GM19324 (cell line): ENCODE measurements around the gene DHX58.

Experiments
- ATAC-seq: cut with Tn5 transposase; IDR thresholded peaks from one replicate; pipeline ENCODE4 v1.9.1; 2021; ENCODE audit warnings: mild to moderate bottlenecking, moderate library complexity; ENCODE audit not compliant: unreplicated experiment, low FRiP score

DHX58 gene

DNA sequence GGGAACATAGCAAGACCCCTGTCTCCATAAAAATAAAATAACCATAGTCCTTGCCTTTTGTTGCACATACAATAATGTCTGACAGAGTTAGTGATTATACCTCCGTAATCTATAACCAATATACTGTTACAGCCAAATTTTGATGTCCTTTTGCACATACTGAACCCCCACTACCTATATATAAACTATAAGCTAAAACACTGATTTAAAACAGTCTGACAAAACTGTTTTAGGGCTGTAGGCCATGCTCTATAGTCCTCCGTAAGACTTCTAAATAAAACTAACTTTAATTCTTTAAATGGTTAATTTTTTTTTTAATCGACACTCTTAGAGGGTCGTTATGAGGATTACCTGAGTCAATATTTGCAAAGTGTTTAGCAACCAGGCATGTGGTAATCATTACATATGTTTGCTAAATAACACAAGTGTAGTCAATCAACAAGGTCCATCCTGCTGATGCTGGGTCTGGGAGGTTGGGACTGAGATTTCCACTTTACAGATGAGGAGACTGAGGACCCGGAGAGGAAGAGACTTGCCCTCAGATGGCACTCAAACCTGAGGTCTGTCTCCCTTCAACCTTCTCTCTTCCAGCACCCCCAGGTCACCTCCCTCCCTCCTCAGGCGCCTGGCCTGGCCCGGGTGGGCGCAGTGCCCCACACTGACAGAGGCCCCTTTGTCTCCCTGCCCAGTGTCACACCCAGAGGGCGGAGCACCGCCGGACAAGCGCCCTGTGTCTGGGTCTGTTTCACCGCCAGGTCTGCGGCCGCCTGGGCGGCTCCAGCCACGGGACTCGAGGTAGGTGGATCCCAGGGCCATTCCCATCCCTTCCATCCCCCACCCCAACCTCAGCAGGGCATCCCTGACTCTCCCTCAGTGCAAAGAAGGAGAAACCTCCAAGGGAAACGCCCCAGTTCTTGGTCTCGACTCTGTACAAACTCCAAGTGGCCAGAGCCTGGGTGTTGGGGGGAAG, 24.5 kb downstream of the DHX58 start:
- no peak for ATAC-seq

DNA sequence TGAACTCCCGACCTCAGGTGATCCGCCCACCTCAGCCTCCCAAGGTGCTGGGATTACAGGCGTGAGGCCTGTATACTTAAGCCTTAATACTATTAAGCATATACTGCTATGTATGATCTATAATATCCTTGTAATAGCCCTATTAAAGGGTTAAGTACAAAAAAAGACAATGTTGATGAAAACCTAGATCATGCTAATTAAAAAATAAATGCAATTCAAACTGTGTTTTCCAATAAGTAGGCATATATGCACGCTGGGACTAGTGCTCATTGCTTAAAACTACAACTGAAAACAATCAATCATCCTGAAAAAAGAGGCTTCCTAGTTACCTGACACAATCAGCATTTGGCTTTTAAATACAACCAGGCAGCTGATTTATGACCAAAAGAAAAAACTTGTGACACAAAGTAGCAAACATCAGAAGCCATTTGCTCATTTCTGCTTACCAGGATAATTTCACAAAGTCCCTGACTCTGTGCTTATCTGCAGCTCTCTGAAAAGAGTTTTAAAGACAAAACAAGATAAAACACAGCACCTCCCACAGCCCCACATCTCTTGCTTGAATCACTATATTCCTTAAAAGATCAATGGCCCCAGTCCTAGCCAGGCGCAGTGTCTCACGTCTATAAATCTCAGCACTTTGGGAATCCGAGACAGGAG, 25.3 kb downstream of the DHX58 start:
- no peak for ATAC-seq

DNA sequence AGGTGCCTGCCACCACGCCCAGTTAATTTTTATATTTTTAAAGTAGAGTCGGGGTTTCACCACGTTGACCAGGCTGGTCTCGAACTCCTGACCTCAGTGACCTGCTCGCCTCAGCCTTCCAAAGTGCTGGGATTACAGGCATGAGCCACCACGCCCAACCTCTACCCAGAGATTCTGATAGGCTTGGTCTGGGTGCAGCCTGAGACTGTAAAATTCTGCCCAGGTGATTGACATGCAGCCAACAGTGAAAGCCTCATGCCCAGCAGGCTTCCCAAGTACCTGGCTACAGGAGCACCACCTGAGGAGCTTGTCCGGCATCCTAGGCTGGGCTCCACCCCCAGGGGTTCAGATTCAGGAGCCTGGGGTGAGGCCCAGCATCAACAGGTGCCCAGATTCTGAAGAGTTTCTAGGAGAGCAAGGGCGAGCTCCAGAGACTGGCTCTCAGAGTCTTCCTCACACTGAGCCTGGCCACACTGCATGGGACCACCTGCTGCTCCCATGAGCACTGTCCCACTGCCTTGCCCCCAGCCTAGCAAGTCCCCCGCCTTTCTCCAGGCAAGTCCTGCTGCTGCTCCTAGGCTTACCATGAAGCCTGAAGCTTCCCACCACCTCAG, 30.9 kb downstream of the DHX58 start:
- no peak for ATAC-seq

DNA sequence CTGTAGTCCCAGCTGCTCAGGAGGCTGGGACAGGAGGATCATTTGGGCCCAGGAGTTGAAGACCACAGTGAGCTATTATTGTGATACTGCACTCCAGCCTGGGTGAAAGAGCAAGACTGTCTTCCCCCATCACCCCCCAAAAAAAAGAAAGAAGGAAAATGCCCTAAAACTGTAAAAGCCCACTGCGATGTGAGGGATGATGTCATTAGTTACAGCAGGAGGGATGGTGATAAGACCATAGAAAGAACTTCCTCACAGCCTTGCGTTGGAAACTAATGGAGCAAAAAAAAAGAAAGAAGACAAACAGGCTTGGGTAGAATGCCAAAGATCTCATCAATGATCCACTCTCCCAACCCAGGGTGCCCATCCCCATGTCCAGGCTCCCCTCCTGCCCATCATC, 33.0 kb downstream of the DHX58 start:
- no peak for ATAC-seq

- no peak for ATAC-seq
Observed at GRCh38 chr17:42078396-42079043, 34.0 kb downstream of the DHX58 start.

GRCh38 chr17:42077755-42078154, 34.8 kb downstream of the DHX58 start:
- ATAC-seq, result no peak

- ATAC-seq, result no peak
Observed at GRCh38 chr17:42076797-42077559, 35.5 kb downstream of the DHX58 start.

- ATAC-seq, result no peak
Observed at GRCh38 chr17:42075789-42076188, 36.7 kb downstream of the DHX58 start.

GRCh38 chr17:42072323-42073187, 40.0 kb downstream of the DHX58 start:
- no peak for ATAC-seq

- no peak for ATAC-seq
Observed at GRCh38 chr17:42071810-42072209, 40.7 kb downstream of the DHX58 start.

DNA sequence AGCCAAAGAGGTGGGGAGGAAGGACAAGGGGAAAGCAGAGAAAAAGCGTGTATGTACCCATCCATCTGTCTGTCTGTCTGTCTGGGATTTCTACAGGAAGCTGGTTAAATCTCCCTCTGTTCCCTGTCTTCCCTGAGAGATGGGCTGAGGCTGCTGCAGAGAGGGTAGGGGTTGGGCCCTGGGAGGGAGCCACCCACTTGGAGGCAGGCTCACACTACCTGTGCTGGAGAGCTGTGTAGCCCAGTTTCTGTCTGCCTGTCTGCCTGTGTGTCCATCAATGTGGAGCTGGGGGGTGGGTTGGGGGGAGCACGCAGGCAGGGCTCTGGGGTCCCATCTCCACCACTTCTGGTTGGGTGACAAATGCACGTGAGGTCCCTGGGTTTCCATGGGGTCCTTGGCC, 43.5 kb downstream of the DHX58 start:
- ATAC-seq, result no peak

DNA sequence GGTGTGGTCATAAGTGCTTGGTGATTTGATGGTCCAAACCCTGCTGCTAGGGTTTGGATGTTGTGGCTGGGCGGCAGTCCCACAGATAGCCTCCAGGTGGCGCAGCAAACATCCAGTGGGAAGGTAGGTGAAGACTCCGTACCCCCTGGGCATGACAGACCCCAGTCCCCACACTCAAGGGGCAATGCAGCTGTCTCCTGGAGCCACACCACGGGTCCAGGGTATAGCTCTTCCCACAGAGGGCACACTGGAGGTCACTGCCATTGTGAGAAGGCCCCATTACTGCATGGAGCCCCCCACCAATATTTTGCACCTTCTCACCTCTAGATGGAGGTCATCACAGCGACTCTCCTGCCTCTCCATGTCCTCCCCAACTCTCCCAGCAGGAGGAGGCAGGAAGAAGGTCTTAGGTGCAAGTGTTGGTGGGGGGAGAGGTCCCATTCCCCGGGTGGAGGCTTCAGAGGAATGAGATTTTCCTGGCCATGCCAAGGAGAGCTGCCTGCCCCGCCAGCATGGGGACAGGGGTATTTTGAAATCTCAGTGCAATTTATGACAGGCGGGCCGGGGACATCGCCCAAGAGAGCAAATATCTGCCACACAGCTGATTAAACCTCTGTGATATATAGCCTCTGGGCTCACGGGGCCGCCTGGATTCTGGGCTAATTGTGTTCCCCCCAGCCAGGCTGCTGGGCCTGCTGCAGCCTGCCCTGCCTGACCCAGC, 45.0 kb downstream of the DHX58 start:
- no peak for ATAC-seq

GRCh38 chr17:42065201-42065600, 47.3 kb downstream of the DHX58 start:
- ATAC-seq, result no peak

DNA sequence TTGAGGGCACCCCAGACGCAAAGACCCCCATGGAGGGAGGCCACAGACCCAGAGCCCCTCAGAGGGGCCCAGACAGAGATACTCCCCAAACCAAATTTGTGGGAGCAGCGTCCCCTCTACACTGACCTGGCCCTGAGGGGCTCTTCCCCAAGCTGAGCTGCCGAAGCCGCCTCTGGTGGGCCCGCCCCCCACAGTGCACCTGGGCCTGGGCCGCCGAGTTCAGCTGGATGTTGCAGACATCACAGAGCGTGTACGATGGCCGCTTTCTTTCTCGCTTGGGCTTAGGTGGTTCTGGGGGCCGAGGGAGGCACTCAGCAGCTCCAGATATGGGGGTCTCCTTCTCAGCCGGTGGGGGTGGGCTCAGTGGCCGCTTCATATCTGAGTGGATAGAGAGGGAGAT, 49.8 kb downstream of the DHX58 start:
- ATAC-seq, result no peak

- ATAC-seq, result no peak
Observed at GRCh38 chr17:42061646-42062487, 50.6 kb downstream of the DHX58 start.

GRCh38 chr17:42060231-42060630, 52.3 kb downstream of the DHX58 start:
- ATAC-seq, result no peak

GRCh38 chr17:42059815-42060214, 52.7 kb downstream of the DHX58 start:
- ATAC-seq, result no peak

GRCh38 chr17:42058063-42058462, 54.5 kb downstream of the DHX58 start:
- ATAC-seq, result no peak
